Lower lobe of right lung (tissue), 2 donors: ENCODE measurements around the gene COMMD6. TPM values are rescaled to one million over a fixed set of nuclear protein-coding genes. Genes with fewer than 3 reads are reported as not detected.

Source experiments
- ATAC-seq, 2 donors: fragments of 200-7000 bp; cut with Tn5 transposase; one replicate each; pipeline ENCODE4 v1.9.1; 2020 to 2022; ENCODE audit warnings: mild to moderate bottlenecking in 2 of 2, moderate library complexity in 2 of 2
- DNase-seq: peaks from one replicate; pipeline ENCODE4 v3.0.0-alpha.2; 2020
- H3K27ac ChIP-seq: fragments of 200-600 bp; one replicate; pipeline ENCODE4 v1.8.0; 2022
- H3K27me3 ChIP-seq: fragments of 200-600 bp; one replicate; pipeline ENCODE4 v1.8.0; 2022; ENCODE audit warnings: low read depth
- H3K36me3 ChIP-seq: fragments of 200-600 bp; one replicate; pipeline ENCODE4 v1.8.0; 2022; ENCODE audit warnings: mild to moderate bottlenecking
- H3K4me1 ChIP-seq: fragments of 200-600 bp; one replicate; pipeline ENCODE4 v1.8.0; 2022
- H3K4me3 ChIP-seq: fragments of 200-600 bp; one replicate; pipeline ENCODE4 v1.8.0; 2022; ENCODE audit warnings: mild to moderate bottlenecking
- H3K9me3 ChIP-seq: fragments of 200-600 bp; one replicate; pipeline ENCODE4 v1.8.0; 2022
- intact Hi-C: fragments of 100-400 bp; cut with DNase I; formaldehyde crosslinking; loops from one replicate; pipeline ENCODE4 v1.11.0; 2022
- long read RNA-seq: library from polyadenylated mRNA; unstranded; transcript quantifications from one replicate; pipeline ENCODE4 v2.0.0, GENCODE V29; 2021
- total RNA-seq: library from RNA; stranded (reverse); fragmentation: NEBNext Ultra II Directional; extraction: Animal tissue kit (Norgen Biotek cat#: 25700); gene quantifications from one replicate; pipeline ENCODE4 v1.2.1, GENCODE V29; 2021
- TF ChIP-seq, protein P1 (sequence below): fragments of 200-600 bp; IDR thresholded peaks from one replicate; pipeline ENCODE4 v1.8.0; 2022; ENCODE audit warnings: antibody characterized with exemption, mild to moderate bottlenecking
- donor health status: DM: no; HTN: yes; CAD: no; lungs with severe emphysema.

COMMD6 gene
- 136 TPM for total RNA-seq
- long read RNA-seq, partial matches to known transcripts: 0 of 3 reads
- long read RNA-seq, other reads (novel, unspliced or antisense): 1 of 3 reads

DNA sequence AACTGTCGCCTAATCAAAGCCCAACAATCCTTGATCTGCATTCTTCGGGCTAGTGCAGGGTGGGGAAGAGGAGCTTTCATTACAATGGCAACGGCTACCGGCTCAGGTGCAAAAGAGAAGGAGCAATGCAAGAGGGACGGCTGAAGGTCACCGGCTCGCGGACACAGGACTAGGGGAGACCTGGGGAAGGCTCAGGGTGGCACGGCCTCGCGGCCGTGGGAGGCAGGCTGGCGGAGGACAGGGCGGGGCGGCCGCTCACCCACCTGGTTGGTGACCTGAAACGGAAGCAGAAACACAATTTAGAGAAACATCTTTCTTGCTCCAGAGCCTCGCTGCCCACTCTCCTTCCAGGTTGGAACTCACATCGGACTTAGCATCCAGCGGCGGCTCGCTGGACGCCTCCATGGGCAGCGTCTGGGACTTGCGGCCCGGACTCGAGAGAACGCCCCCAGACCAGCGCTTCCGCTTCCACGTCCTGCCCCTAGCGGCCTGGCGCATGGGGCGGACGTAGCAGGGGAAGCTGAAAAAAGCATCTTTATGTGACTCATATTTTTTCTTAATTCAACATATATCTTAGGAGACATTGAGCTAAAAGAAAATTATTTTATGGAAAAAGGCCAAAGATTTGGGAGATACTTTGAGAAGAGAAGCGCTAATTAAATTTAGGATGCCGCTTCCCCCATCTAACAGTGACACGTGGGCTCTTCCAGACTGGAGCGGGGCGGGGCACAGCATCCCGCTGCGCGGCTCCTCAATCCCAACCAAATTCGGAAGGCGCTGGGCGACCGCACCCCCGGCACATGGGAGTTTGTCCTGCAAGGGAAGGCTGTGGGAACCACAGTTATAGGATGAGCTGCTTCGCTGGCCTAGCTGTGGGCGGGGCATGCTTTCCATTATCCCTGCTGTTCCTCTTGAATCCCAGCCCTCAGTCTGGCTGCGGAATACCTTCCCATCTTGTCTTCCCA lies at the start of gene COMMD6:
COMMD6 (minus strand) TSS at position 441 of the 965 bp plus-strand sequence; CDS start at position 405, 36 bp downstream.
- TF ChIP-seq, protein P1, sequence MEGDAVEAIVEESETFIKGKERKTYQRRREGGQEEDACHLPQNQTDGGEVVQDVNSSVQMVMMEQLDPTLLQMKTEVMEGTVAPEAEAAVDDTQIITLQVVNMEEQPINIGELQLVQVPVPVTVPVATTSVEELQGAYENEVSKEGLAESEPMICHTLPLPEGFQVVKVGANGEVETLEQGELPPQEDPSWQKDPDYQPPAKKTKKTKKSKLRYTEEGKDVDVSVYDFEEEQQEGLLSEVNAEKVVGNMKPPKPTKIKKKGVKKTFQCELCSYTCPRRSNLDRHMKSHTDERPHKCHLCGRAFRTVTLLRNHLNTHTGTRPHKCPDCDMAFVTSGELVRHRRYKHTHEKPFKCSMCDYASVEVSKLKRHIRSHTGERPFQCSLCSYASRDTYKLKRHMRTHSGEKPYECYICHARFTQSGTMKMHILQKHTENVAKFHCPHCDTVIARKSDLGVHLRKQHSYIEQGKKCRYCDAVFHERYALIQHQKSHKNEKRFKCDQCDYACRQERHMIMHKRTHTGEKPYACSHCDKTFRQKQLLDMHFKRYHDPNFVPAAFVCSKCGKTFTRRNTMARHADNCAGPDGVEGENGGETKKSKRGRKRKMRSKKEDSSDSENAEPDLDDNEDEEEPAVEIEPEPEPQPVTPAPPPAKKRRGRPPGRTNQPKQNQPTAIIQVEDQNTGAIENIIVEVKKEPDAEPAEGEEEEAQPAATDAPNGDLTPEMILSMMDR: peak; percentile 73
- Histone ChIP-seq H3K4me1 (peaks cover 17% of the 10 kb centered on the region), H3K9me3 (no peaks in the 10 kb centered on the region), H3K4me3 (peak within 1 kb of the TSS; percentile 84), H3K36me3 (peaks cover 24% of the 10 kb centered on the region), H3K27me3 (no peaks in the 10 kb centered on the region), H3K27ac (peak within 1 kb of the TSS; percentile 83)
- intact Hi-C loops: no loop called here
- DNase-seq (peak; percentile 89), ATAC-seq (peak; percentile 95 to 98)

DNA sequence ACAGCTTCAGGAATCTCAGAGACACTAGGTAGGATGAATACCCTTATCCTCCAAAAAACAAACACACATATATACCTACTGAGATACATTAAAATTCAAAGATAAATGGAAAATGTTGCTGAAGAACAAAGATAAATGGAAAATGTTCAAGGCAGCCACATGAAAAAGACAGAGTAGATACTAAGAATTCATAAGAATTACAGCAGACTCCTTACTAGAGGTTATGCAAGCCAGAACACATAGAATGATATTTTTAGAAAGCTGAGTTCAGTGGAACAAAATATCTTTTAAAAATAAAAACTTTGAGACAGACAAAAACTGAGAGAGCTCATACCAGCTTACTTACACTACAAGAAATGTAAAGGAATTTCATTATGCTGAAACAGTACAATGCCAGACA lies 47.5 kb upstream of the COMMD6 start:
- ATAC-seq: no peak
- intact Hi-C loops: no loop called here
- Histone ChIP-seq H3K4me1 (no peaks in the 10 kb centered on the region), H3K36me3 (no peaks in the 10 kb centered on the region), H3K27ac (no peak overlapping the region), H3K9me3 (no peaks in the 10 kb centered on the region), H3K27me3 (no peaks in the 10 kb centered on the region), H3K4me3 (no peak overlapping the region)
- DNase-seq: no peak
- TF ChIP-seq, protein P1: no peak

DNA sequence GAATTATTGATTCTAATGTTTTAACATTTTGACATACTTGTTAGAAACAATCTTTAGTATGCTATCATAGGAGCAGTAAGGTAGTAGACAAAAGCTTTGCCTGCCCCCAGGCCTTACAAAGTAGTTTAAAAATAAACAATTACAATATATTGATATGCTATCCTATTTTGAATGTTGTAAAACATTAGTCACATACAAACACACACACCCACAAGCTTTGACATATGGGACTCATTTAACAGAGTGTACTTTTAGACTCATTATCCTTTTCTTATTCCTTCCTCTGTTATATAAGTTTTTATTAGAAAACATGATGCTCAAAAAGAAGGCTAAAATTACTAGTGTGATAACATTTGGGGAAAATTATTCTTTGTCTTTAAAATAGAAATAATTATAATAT lies 45.5 kb upstream of the COMMD6 start:
- Histone ChIP-seq H3K27ac (no peak overlapping the region), H3K4me1 (no peaks in the 10 kb centered on the region), H3K36me3 (no peaks in the 10 kb centered on the region), H3K9me3 (no peaks in the 10 kb centered on the region), H3K27me3 (no peaks in the 10 kb centered on the region), H3K4me3 (no peak overlapping the region)
- intact Hi-C loops: no loop called here
- DNase-seq (no peak), ATAC-seq (no peak)
- TF ChIP-seq, protein P1: no peak

DNA sequence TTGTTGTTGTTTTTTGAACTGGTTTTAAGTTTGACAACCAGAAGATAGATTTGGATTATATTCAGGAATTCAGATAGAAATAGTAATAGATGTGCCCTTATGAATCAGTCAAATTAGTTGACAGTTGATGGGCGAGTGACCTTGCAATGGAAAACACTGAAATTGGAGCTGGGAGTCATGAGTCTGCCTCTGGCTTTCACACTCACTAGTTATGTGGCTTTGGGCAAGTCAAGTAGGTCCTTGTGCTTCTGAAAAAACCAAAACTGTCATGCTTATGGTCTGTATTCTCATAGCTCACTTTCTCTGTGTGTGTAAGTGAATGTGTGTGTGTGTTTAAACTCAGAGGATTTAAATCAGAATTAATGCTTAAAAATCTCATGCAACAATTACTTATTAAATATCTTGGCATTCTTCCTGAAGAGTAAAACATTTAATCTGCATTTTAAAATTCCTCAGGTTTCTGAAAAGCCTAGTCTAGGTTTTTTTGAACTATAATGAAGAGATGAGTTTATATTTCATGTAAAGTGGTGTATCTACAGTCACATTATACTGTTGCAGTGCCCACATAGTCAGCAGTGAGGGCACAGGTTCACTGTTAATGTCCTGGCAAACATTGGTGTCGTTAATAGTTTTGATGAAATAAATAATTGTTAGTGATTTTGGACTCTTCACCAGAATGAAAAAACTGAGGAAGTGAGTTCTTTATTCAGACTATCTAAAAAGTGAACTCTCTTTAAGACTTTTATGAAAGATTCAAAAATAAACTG lies 44.4 kb upstream of the COMMD6 start:
- intact Hi-C loops: no loop called here
- Histone ChIP-seq H3K4me1 (no peaks in the 10 kb centered on the region), H3K4me3 (no peak overlapping the region), H3K36me3 (no peaks in the 10 kb centered on the region), H3K27ac (no peak overlapping the region), H3K9me3 (no peaks in the 10 kb centered on the region), H3K27me3 (no peaks in the 10 kb centered on the region)
- TF ChIP-seq, protein P1: no peak
- ATAC-seq: no peak
- no peak for DNase-seq

DNA sequence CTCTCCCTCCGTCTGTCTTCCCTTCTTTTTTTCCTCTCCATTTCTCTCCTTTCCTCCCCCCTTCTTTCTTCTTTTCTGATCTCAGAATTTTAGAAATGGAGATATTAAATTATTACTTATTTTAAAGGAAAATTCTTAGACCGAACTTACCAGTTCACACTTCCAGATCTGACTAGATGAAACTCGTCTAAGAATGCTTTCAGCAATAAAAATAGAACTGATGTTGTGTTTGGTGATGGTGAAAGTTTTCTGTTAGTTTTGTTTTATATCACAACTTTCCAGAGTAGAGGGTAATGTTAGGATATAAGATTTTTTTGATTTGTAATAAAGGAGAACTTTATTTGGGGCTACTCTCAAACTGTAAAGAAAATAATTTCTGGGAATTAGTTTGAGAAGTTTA lies 41.9 kb upstream of the COMMD6 start:
- H3K9me3 ChIP-seq: no peaks in the 10 kb centered on the region
- no peak overlapping the region for H3K27ac ChIP-seq
- H3K4me3 ChIP-seq: no peak overlapping the region
- TF ChIP-seq, protein P1: no peak
- H3K36me3 ChIP-seq: peaks cover 11% of the 10 kb centered on the region
- H3K27me3 ChIP-seq: no peaks in the 10 kb centered on the region
- DNase-seq (no peak), ATAC-seq (no peak)
- intact Hi-C loops: no loop called here
- H3K4me1 ChIP-seq: no peaks in the 10 kb centered on the region
